ENCODE data around the gene LTBP1. TPM values are rescaled to one million over a fixed set of nuclear protein-coding genes. Genes with fewer than 3 reads are reported as not detected.

LTBP1 gene
- total and polyA plus RNA-seq, 2 experiments from 2014 or later = 15.7 to 49.8 TPM

DNA sequence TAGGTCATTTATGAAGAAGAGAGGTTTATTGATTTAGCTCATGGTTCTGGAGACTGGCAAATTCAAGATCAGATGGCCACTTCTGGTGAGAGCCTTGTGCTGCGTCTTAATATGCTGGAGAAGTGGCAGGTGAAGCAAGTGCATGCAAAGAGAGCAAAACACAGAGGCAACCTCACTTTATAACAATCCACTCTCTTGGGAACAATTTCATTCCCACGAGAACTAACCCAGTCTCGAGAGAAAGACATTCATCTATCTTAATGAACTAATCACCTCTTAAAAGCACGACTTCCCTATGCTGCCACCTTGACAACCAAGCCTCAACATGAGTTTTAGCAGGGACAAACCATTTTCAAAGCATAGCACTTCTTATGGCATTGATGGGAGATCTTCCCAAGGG lies 343.2 kb downstream of the LTBP1 start:
- Histone ChIP-seq H4K20me1 (replicated peaks; ENCODE audit: insufficient read depth) (no peaks in the 10 kb centered on the region; the same call in 1 of the 2 replicates), H2AFZ (no peak overlapping the region), H3K4me3 (no peak overlapping the region), H3K4me2 (no peak overlapping the region), H3K27me3 (ENCODE audit: insufficient read depth) (no peaks in the 10 kb centered on the region), H3F3A (replicated peaks; ENCODE audit: low read depth) (no peaks in the 10 kb centered on the region), H3K4me1 (ENCODE audit: insufficient read depth) (peaks cover 10% of the 10 kb centered on the region; the same call in 1 of the 2 replicates), H3K9me2 (ENCODE audit: insufficient read depth) (no peaks in the 10 kb centered on the region), H3K36me3 (ENCODE audit: insufficient read depth) (no peaks in the 10 kb centered on the region), H3K79me2 (replicated peaks; ENCODE audit: insufficient read depth) (no peaks in the 10 kb centered on the region), H3K27ac (ENCODE audit: low read depth) (no peak overlapping the region)
- Mint-ChIP-seq H3K27me3 (ENCODE audit: insufficient read depth, low read depth, poor library complexity) (no peaks in the 10 kb centered on the region), H3K9me3 (no peaks in the 10 kb centered on the region), H3K4me3 (no peak overlapping the region), H3K27ac (no peak overlapping the region), H3K36me3 (ENCODE audit: low read depth) (no peaks in the 10 kb centered on the region; the same call in 2 of the 3 replicates), H3K4me1 (peaks cover 9% of the 10 kb centered on the region)
- DNase-seq (ENCODE audit: low spot score) (no peak), ATAC-seq (no peak)
- TF ChIP-seq, protein P1, sequence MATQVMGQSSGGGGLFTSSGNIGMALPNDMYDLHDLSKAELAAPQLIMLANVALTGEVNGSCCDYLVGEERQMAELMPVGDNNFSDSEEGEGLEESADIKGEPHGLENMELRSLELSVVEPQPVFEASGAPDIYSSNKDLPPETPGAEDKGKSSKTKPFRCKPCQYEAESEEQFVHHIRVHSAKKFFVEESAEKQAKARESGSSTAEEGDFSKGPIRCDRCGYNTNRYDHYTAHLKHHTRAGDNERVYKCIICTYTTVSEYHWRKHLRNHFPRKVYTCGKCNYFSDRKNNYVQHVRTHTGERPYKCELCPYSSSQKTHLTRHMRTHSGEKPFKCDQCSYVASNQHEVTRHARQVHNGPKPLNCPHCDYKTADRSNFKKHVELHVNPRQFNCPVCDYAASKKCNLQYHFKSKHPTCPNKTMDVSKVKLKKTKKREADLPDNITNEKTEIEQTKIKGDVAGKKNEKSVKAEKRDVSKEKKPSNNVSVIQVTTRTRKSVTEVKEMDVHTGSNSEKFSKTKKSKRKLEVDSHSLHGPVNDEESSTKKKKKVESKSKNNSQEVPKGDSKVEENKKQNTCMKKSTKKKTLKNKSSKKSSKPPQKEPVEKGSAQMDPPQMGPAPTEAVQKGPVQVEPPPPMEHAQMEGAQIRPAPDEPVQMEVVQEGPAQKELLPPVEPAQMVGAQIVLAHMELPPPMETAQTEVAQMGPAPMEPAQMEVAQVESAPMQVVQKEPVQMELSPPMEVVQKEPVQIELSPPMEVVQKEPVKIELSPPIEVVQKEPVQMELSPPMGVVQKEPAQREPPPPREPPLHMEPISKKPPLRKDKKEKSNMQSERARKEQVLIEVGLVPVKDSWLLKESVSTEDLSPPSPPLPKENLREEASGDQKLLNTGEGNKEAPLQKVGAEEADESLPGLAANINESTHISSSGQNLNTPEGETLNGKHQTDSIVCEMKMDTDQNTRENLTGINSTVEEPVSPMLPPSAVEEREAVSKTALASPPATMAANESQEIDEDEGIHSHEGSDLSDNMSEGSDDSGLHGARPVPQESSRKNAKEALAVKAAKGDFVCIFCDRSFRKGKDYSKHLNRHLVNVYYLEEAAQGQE (IDR thresholded peaks at IDR 0.05; ENCODE audit: unreplicated experiment) = no peak
- no peak for TF ChIP-seq POLR2AphosphoS5 (IDR thresholded peaks at IDR 0.05; ENCODE audit: low read depth)
- TF ChIP-seq ZNF114 (CRISPR knock-in tag; IDR thresholded peaks at IDR 0.05) = no peak
- TF ChIP-seq STAT1 (IDR thresholded peaks at IDR 0.05; ENCODE audit: unreplicated experiment) = no peak
- TF ChIP-seq NANOG (IDR thresholded peaks at IDR 0.05; ENCODE audit: borderline replicate concordance) = no peak
- no peak for TF ChIP-seq EZH2 (IDR thresholded peaks at IDR 0.05; ENCODE audit: low read depth, unreplicated experiment)
- TF ChIP-seq, protein P2, sequence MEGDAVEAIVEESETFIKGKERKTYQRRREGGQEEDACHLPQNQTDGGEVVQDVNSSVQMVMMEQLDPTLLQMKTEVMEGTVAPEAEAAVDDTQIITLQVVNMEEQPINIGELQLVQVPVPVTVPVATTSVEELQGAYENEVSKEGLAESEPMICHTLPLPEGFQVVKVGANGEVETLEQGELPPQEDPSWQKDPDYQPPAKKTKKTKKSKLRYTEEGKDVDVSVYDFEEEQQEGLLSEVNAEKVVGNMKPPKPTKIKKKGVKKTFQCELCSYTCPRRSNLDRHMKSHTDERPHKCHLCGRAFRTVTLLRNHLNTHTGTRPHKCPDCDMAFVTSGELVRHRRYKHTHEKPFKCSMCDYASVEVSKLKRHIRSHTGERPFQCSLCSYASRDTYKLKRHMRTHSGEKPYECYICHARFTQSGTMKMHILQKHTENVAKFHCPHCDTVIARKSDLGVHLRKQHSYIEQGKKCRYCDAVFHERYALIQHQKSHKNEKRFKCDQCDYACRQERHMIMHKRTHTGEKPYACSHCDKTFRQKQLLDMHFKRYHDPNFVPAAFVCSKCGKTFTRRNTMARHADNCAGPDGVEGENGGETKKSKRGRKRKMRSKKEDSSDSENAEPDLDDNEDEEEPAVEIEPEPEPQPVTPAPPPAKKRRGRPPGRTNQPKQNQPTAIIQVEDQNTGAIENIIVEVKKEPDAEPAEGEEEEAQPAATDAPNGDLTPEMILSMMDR (conservative IDR thresholded peaks at IDR 0.05; ENCODE audit: low read depth in 2 of 2) = no peak
- TF ChIP-seq, protein P3, sequence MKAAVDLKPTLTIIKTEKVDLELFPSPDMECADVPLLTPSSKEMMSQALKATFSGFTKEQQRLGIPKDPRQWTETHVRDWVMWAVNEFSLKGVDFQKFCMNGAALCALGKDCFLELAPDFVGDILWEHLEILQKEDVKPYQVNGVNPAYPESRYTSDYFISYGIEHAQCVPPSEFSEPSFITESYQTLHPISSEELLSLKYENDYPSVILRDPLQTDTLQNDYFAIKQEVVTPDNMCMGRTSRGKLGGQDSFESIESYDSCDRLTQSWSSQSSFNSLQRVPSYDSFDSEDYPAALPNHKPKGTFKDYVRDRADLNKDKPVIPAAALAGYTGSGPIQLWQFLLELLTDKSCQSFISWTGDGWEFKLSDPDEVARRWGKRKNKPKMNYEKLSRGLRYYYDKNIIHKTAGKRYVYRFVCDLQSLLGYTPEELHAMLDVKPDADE (IDR thresholded peaks at IDR 0.05) = no peak
- TF ChIP-seq JUNB (IDR thresholded peaks at IDR 0.05; ENCODE audit: unreplicated experiment) = no peak
- TF ChIP-seq, protein P4, sequence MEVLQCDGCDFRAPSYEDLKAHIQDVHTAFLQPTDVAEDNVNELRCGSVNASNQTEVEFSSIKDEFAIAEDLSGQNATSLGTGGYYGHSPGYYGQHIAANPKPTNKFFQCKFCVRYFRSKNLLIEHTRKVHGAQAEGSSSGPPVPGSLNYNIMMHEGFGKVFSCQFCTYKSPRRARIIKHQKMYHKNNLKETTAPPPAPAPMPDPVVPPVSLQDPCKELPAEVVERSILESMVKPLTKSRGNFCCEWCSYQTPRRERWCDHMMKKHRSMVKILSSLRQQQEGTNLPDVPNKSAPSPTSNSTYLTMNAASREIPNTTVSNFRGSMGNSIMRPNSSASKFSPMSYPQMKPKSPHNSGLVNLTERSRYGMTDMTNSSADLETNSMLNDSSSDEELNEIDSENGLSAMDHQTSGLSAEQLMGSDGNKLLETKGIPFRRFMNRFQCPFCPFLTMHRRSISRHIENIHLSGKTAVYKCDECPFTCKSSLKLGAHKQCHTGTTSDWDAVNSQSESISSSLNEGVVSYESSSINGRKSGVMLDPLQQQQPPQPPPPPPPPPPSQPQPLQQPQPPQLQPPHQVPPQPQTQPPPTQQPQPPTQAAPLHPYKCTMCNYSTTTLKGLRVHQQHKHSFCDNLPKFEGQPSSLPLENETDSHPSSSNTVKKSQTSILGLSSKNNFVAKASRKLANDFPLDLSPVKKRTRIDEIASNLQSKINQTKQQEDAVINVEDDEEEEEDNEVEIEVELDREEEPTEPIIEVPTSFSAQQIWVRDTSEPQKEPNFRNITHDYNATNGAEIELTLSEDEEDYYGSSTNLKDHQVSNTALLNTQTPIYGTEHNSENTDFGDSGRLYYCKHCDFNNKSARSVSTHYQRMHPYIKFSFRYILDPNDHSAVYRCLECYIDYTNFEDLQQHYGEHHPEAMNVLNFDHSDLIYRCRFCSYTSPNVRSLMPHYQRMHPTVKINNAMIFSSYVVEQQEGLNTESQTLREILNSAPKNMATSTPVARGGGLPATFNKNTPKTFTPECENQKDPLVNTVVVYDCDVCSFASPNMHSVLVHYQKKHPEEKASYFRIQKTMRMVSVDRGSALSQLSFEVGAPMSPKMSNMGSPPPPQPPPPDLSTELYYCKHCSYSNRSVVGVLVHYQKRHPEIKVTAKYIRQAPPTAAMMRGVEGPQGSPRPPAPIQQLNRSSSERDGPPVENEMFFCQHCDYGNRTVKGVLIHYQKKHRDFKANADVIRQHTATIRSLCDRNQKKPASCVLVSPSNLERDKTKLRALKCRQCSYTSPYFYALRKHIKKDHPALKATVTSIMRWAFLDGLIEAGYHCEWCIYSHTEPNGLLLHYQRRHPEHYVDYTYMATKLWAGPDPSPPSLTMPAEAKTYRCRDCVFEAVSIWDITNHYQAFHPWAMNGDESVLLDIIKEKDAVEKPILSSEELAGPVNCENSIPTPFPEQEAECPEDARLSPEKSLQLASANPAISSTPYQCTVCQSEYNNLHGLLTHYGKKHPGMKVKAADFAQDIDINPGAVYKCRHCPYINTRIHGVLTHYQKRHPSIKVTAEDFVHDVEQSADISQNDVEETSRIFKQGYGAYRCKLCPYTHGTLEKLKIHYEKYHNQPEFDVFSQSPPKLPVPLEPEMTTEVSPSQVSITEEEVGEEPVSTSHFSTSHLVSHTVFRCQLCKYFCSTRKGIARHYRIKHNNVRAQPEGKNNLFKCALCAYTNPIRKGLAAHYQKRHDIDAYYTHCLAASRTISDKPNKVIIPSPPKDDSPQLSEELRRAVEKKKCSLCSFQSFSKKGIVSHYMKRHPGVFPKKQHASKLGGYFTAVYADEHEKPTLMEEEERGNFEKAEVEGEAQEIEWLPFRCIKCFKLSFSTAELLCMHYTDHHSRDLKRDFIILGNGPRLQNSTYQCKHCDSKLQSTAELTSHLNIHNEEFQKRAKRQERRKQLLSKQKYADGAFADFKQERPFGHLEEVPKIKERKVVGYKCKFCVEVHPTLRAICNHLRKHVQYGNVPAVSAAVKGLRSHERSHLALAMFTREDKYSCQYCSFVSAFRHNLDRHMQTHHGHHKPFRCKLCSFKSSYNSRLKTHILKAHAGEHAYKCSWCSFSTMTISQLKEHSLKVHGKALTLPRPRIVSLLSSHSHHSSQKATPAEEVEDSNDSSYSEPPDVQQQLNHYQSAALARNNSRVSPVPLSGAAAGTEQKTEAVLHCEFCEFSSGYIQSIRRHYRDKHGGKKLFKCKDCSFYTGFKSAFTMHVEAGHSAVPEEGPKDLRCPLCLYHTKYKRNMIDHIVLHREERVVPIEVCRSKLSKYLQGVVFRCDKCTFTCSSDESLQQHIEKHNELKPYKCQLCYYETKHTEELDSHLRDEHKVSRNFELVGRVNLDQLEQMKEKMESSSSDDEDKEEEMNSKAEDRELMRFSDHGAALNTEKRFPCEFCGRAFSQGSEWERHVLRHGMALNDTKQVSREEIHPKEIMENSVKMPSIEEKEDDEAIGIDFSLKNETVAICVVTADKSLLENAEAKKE (CRISPR knock-in tag; IDR thresholded peaks at IDR 0.05) = no peak
- TF ChIP-seq EZH2phosphoT487 (IDR thresholded peaks at IDR 0.05; ENCODE audit: unreplicated experiment) = no peak
- no peak for TF ChIP-seq CREB1 (CRISPR knock-in tag; IDR thresholded peaks at IDR 0.05; ENCODE audit: low read depth)
- TF ChIP-seq ZNF331 (CRISPR knock-in tag; IDR thresholded peaks at IDR 0.05; ENCODE audit: low read depth) = no peak

All from GM23338 (cell line).